HCT116 (cell line): Measurements from ENCODE around the gene NFIB.

Source experiments
- CBX3 ChIP-seq: IDR thresholded peaks from 2 replicates; pipeline ENCODE4 v1.6.1; 2012; ENCODE audit warnings: low read depth
- JUND ChIP-seq: IDR thresholded peaks from 2 replicates; pipeline ENCODE4 v1.6.1; 2012
- POLR2A ChIP-seq: IDR thresholded peaks from 2 replicates; pipeline ENCODE4 v1.7.0; 2011; ENCODE audit warnings: borderline replicate concordance; ENCODE audit not compliant: insufficient read depth, insufficient read length; ENCODE audit errors: extremely low read depth
- SIN3A ChIP-seq: IDR thresholded peaks from 2 replicates; pipeline ENCODE4 v1.6.1; 2012; ENCODE audit warnings: low read depth
- YY1 ChIP-seq: IDR thresholded peaks from 2 replicates; pipeline ENCODE4 v1.6.1; 2011; ENCODE audit warnings: low read length, low read depth, moderate library complexity, mild to moderate bottlenecking; ENCODE audit not compliant: insufficient replicate concordance; ENCODE audit errors: extremely low read depth
- TF ChIP-seq, protein P1 (sequence below), 3 experiments: fragments of 200-600 bp in 1 of 3; sonication (generic) in 1 of 3; IDR thresholded peaks in 2 of 3; conservative IDR thresholded peaks in 1 of 3; 2 replicates each; pipeline ENCODE4 v1.5.1; 2012 to 2017; ENCODE audit warnings: low read depth in 2 of 3, low read length in 2 of 3, antibody characterized with exemption in 1 of 3, borderline replicate concordance in 1 of 3, control low read depth in 1 of 3, mild to moderate bottlenecking in 1 of 3, mixed read lengths in 1 of 3, mixed run types in 1 of 3, moderate library complexity in 1 of 3; ENCODE audit not compliant: insufficient read depth in 1 of 3

DNA sequence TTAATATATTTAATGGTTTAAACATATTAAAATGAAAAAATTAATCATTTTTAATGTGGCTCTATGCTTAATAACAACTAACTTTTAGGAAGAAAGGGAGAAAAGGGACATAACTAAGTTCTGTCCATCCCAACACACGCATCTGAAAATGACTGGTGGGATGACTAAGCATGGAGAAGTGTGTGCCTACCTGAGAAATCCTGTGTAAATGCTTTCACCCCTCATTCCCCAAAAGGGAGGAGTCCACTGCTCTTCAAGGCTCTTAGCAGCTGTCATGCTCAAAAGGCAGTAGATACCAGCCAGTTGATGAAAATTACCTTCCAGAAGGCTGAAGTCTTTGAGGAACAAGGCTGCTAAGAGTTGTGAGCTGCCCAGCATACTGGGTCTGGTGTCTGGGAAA, 130.9 kb downstream of the NFIB start:
- TF ChIP-seq, protein P1, sequence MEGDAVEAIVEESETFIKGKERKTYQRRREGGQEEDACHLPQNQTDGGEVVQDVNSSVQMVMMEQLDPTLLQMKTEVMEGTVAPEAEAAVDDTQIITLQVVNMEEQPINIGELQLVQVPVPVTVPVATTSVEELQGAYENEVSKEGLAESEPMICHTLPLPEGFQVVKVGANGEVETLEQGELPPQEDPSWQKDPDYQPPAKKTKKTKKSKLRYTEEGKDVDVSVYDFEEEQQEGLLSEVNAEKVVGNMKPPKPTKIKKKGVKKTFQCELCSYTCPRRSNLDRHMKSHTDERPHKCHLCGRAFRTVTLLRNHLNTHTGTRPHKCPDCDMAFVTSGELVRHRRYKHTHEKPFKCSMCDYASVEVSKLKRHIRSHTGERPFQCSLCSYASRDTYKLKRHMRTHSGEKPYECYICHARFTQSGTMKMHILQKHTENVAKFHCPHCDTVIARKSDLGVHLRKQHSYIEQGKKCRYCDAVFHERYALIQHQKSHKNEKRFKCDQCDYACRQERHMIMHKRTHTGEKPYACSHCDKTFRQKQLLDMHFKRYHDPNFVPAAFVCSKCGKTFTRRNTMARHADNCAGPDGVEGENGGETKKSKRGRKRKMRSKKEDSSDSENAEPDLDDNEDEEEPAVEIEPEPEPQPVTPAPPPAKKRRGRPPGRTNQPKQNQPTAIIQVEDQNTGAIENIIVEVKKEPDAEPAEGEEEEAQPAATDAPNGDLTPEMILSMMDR (IDR thresholded peaks at IDR 0.05 in 2 of 3, conservative IDR thresholded peaks at IDR 0.05 in 1 of 3; ENCODE audit: borderline replicate concordance in 1 of 3, insufficient read depth in 1 of 3, low read depth in 2 of 3, low read length in 2 of 3): no peak
- TF ChIP-seq YY1: no peak
- TF ChIP-seq SIN3A: no peak
- TF ChIP-seq JUND: no peak
- TF ChIP-seq POLR2A: no peak
- TF ChIP-seq CBX3: no peak
